Cardiac fibroblast (primary cell): ENCODE results near the gene KCNQ2.
"Not testable (repeated sequence)": the region's sequence is repeated elsewhere in the genome, so short reads cannot be mapped to it uniquely, and the experiment has no call there.

ENCODE experiments used
- DNase-seq, 2 donors: peaks; one replicate each; pipeline versions ENCODE4 v3.0.0 to v3.0.0-alpha.2; 2010; ENCODE audit warnings: low read depth in 2 of 2
- H3K4me3 ChIP-seq, 2 donors: replicated peaks in 1 of 2; 1 replicate in 1 of 2; 2 replicates in 1 of 2; pipeline ENCODE4 v1.5.1; 2011; ENCODE audit warnings: low read depth in 2 of 2, low read length in 2 of 2, mild to moderate bottlenecking in 2 of 2, moderate library complexity in 1 of 2
- TF ChIP-seq, protein P1 (sequence below): IDR thresholded peaks from one replicate; pipeline ENCODE4 v1.5.1; 2011; ENCODE audit warnings: low read depth, mild to moderate bottlenecking, low read length, inconsistent platforms

The KCNQ2 gene

GRCh38 chr20:63484236-63484635 is 11.8 kb upstream of the KCNQ2 start:
- no peak for DNase-seq
- TF ChIP-seq, protein P1, sequence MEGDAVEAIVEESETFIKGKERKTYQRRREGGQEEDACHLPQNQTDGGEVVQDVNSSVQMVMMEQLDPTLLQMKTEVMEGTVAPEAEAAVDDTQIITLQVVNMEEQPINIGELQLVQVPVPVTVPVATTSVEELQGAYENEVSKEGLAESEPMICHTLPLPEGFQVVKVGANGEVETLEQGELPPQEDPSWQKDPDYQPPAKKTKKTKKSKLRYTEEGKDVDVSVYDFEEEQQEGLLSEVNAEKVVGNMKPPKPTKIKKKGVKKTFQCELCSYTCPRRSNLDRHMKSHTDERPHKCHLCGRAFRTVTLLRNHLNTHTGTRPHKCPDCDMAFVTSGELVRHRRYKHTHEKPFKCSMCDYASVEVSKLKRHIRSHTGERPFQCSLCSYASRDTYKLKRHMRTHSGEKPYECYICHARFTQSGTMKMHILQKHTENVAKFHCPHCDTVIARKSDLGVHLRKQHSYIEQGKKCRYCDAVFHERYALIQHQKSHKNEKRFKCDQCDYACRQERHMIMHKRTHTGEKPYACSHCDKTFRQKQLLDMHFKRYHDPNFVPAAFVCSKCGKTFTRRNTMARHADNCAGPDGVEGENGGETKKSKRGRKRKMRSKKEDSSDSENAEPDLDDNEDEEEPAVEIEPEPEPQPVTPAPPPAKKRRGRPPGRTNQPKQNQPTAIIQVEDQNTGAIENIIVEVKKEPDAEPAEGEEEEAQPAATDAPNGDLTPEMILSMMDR = no peak

DNA sequence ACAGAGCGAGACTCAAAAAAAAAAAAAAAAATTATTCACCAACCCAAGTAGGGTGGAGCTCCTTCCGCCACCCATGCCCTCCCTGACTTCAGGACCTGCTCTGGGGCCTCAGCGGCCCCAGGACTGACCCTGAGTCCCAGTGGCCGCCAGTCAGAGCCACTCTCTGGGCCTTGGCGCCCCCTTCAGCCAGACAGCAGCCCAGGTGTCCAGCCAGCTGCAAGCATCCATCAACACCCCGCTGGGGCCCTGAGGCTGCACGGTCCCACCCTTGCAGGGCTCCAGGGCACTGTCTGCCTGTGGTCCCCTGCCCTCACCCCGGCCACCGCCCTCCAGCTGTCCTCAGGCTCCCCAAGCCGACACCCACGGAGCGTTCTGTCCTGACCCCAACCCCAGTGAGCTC is 11.4 kb upstream of the KCNQ2 start:
- no peak overlapping the region for H3K4me3 ChIP-seq
- TF ChIP-seq, protein P1 = no peak
- DNase-seq = no peak

More at GRCh38 chr20:63484236-63484635, 11.8 kb upstream of the KCNQ2 start:
- no peak overlapping the region for H3K4me3 ChIP-seq

DNA sequence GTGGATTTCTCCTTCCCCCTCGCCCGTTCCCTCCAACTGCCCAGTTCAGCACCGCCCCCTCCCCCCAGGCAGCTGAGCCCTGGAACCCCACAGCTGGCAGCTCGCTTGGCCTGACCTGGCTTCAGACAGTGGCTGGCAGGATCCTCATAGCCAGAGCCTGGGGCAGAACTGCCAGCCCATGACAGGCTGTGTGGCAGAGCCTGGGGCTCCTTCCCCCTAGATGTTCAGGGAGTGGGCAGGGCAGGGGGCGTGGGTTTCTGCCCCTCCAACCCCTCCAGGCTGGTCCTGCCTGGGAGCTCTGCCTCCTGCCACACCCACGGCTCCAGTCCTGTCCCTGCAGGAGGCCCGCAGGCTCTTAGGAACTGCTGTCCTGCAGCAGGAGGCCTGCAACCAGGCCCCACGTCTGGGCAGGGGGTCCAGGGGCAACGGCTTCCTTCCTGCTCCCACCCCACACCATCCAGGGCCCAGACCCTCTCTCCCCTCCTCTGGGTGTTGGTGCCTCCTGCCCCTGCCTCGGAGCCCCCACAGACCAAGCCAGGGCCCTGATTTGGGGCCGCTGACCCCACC is 9.6 kb upstream of the KCNQ2 start:
- H3K4me3 ChIP-seq = no peak overlapping the region
- TF ChIP-seq, protein P1 = no peak
- no peak for DNase-seq

DNA sequence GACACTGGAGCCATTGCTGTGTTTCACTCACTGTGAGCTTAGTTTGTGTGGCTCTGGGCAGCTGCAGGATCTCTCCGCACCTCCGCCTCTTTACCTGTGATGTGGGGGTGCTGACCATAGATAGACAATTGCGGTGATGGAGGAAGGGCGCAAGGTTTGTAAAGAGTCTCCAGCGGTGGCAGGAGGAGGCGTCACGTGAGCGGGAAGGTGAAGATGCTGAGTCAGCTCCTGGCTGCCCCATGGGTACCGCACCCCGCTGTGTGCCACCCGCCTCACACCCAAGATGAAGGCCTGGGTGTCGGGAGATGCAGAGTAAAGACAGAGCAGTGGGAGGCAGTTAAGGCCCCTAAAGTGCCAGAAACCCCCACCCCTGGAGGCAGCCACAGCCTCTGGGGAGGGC is 9.0 kb upstream of the KCNQ2 start:
- no peak overlapping the region for H3K4me3 ChIP-seq
- TF ChIP-seq, protein P1 = no peak
- no peak for DNase-seq

DNA sequence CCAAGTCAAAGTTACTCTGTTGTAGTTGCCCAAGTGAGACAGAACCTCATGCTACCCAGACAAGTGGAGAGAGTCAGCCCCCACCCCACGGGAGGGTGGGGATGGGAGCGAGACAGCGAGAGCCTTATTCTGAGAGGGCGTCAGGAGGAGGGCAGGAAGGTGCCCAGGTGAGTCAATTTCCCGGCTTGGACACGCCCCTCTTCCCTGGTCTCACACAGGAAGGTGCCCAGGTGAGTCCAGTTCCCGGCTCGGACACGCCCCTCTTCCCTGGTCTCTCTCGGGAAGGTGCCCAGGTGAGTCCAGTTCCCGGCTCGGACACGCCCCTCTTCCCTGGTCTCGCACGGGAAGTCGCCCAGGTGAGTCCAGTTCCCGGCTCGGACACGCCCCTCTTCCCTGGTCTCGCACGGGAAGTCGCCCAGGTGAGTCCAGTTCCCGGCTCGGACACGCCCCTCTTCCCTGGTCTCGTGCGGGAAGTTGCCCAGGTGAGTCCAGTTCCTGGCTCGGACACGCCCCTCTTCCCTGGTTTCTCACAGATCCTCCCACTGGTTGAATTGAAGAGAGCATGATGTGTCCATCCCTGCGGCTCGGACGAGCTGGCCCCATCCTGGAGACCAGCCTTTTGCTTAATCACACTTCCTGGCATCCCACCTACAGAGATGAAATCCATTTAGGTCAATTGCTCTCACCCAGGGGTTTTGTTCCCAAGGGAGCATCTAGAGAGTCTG is 7.4 kb upstream of the KCNQ2 start:
- not testable (repeated sequence) for DNase-seq

DNA sequence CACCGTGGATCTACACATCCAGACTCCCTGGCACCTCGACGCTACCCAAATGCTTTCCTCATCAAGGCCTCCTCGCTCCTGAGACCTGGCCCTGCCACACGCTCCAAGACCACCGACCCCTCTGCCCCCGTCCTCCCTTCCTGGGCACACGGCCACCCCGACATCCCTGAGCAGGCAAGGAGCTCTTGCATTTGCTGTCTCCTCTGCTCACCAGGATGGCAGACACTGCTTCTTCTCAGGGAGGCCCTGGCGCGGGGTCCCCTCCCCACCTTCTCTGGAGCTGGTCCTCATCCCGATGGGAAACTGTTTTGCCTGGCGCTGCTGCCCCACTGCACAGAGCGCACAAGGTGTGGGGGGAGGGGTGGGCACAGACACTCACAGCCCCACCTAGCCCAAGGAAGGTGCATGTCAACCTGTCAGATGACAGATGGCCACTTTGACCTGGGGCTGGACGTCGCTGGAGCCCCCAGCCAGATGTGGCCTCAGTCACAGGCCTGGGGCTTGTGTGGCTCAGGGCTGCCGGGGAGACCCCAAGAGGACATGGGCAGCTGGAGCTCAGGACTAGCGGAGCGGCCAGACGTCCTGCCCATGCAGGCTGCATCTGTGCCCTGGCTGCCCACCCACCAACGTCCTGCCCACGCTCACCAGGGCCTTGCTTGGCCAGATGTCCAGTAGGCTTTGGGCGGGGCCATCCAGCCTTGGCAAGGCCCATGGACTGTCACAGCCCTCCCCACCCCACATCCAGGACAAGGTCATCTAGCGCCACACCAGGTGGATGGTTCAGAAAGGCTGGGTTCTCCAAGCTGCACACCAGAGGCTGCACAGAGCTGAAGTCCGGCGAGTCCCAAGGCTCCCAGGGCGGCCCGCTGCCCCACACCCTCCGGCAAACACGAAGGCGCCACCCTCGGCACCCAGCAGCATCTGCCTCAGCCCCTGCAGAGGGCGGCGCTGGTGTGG is 6.2 kb upstream of the KCNQ2 start:
- TF ChIP-seq, protein P1 = no peak
- no peak for DNase-seq
- H3K4me3 ChIP-seq = no peak overlapping the region

More for the DNA sequence above, 7.4 kb upstream of the KCNQ2 start:
- not testable (repeated sequence) for H3K4me3 ChIP-seq

- TF ChIP-seq, protein P1 = no peak
- H3K4me3 ChIP-seq = no peak overlapping the region
- DNase-seq = no peak
These were observed 5.5 kb upstream of the KCNQ2 start for GRCh38 chr20:63477944-63478343.
